Measurements from ENCODE around the gene FAM43A.

Gene FAM43A

DNA sequence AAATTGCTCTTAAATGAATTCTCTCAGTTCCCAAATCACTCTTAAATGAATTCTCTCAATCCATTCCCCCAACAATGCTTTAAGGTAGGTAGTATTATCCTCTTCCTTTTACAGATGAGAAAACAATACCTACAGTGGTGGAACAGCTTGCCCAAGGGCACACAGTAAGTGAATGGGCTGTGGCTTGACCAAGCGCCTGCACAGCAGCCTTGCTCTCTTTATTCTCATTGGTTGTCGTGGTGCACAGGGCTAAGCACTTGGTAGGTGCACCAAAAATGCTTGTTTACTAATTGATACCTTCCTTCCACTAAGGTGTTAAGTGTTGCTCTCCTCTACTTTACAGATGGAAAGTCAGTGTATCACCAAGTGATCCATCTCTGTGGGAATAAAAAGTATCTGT lies 43.3 kb downstream of the FAM43A start:
- H2AFZ ChIP-seq (ENCODE audit: low read depth, low read length): no peak overlapping the region
- 98% methylated on average over 2 of the region's 2 CpGs for WGBS
- H3K4me1 ChIP-seq (ENCODE audit: control insufficient read depth, insufficient read depth, low read depth, low read length): no peaks in the 10 kb centered on the region

DNA sequence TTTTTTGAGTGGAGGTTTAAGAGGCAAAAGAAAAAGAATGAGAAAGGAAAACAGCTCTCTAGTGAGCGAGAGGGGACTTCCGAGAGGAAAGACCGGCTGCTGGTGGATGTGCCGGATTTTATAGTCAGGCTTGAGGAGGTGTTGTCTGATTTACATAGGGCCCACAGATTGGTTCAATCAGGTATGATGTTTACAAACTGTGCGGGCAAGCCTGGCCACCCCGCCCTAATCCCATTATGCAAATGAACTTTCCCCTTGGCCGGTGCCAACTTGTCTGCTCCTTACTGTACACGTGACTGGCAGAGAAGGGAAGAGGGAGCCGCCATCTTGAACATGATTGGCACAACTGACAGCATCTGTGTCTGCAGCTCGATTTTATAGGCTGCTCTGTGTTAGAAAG lies 44.7 kb downstream of the FAM43A start:
- Histone ChIP-seq H3K18ac (ENCODE audit: low read depth in 1 of 2, low read length in 2 of 2) (no peak overlapping the region), H3K79me1 (replicated peaks; ENCODE audit: low read length, poor library complexity, severe bottlenecking) (no peaks in the 10 kb centered on the region), H3K4me2 (ENCODE audit: low read length, poor library complexity, severe bottlenecking) (no peak overlapping the region), H3K36me3 (ENCODE audit: control insufficient read depth in 1 of 2, insufficient read depth in 2 of 2, low read depth in 1 of 2, low read length in 2 of 2) (no peaks in the 10 kb centered on the region), H3K4me3 (ENCODE audit: insufficient read depth in 1 of 2, low read depth in 1 of 2, low read length in 2 of 2) (no peak overlapping the region), H3K4me1 (ENCODE audit: control insufficient read depth, insufficient read depth, low read depth, low read length) (no peaks in the 10 kb centered on the region), H3K23ac (ENCODE audit: low read length in 2 of 2) (no peak overlapping the region), H2AK5ac (ENCODE audit: low read length, severe bottlenecking) (no peak overlapping the region), H4K91ac (ENCODE audit: low read length) (no peak overlapping the region), H3K27me3 (ENCODE audit: control insufficient read depth in 1 of 2, insufficient read depth in 1 of 2, low read length in 2 of 2) (peaks cover 48 to 50% of the 10 kb centered on the region in 2 experiments), H2BK12ac (ENCODE audit: low read length in 2 of 2) (no peak overlapping the region), H3K27ac (ENCODE audit: low read length, poor library complexity, severe bottlenecking) (no peak overlapping the region), H3K9me3 (ENCODE audit: control insufficient read depth, low read length) (peaks cover 6% of the 10 kb centered on the region), H3K9ac (ENCODE audit: low read length) (no peak overlapping the region), H3K4ac (ENCODE audit: low read depth in 1 of 2, low read length in 2 of 2) (no peak overlapping the region), H2BK5ac (ENCODE audit: low read depth, low read length, poor library complexity, severe bottlenecking) (no peak overlapping the region), H2BK120ac (ENCODE audit: low read depth, low read length) (no peak overlapping the region), H3K14ac (ENCODE audit: low read length in 2 of 2) (peak overlapping the region in 1 of 2 experiments; percentile 7), H2AFZ (ENCODE audit: low read depth, low read length) (no peak overlapping the region), H2BK15ac (ENCODE audit: low read depth, poor library complexity, severe bottlenecking) (no peak overlapping the region), H4K8ac (ENCODE audit: low read length) (no peak overlapping the region)
- DNase-seq: no peak
- 72% methylated on average over 10 of the region's 10 CpGs for WGBS

More for the DNA sequence above, 43.3 kb downstream of the FAM43A start:
- H3K23ac ChIP-seq (ENCODE audit: low read length in 2 of 2): no peak overlapping the region
- DNase-seq: no peak
- no peaks in the 10 kb centered on the region for H3K36me3 ChIP-seq (ENCODE audit: control insufficient read depth in 1 of 2, insufficient read depth in 2 of 2, low read depth in 1 of 2, low read length in 2 of 2)
- no peak overlapping the region for H3K9ac ChIP-seq (ENCODE audit: low read length)
- H3K4ac ChIP-seq (ENCODE audit: low read depth in 1 of 2, low read length in 2 of 2): no peak overlapping the region
- no peak overlapping the region for H3K4me3 ChIP-seq (ENCODE audit: insufficient read depth in 1 of 2, low read depth in 1 of 2, low read length in 2 of 2)
- peaks cover 51 to 54% of the 10 kb centered on the region in 2 experiments for H3K27me3 ChIP-seq (ENCODE audit: control insufficient read depth in 1 of 2, insufficient read depth in 1 of 2, low read length in 2 of 2)
- H3K27ac ChIP-seq (ENCODE audit: low read length, poor library complexity, severe bottlenecking): no peak overlapping the region
- H2AK5ac ChIP-seq (ENCODE audit: low read length, severe bottlenecking): no peak overlapping the region
- no peak overlapping the region for H2BK15ac ChIP-seq (ENCODE audit: low read depth, poor library complexity, severe bottlenecking)
- H2BK120ac ChIP-seq (ENCODE audit: low read depth, low read length): no peak overlapping the region
- H3K18ac ChIP-seq (ENCODE audit: low read depth in 1 of 2, low read length in 2 of 2): no peak overlapping the region
- H3K79me1 ChIP-seq (replicated peaks; ENCODE audit: low read length, poor library complexity, severe bottlenecking): no peaks in the 10 kb centered on the region
- H4K8ac ChIP-seq (ENCODE audit: low read length): no peak overlapping the region
- H2BK12ac ChIP-seq (ENCODE audit: low read length in 2 of 2): no peak overlapping the region
- no peak overlapping the region for H3K4me2 ChIP-seq (ENCODE audit: low read length, poor library complexity, severe bottlenecking)
- no peak overlapping the region for H2BK5ac ChIP-seq (ENCODE audit: low read depth, low read length, poor library complexity, severe bottlenecking)
- H4K91ac ChIP-seq (ENCODE audit: low read length): no peak overlapping the region
- no peaks in the 10 kb centered on the region for H3K9me3 ChIP-seq (ENCODE audit: control insufficient read depth, low read length)
- H3K14ac ChIP-seq (ENCODE audit: low read length in 2 of 2): no peak overlapping the region

DNA sequence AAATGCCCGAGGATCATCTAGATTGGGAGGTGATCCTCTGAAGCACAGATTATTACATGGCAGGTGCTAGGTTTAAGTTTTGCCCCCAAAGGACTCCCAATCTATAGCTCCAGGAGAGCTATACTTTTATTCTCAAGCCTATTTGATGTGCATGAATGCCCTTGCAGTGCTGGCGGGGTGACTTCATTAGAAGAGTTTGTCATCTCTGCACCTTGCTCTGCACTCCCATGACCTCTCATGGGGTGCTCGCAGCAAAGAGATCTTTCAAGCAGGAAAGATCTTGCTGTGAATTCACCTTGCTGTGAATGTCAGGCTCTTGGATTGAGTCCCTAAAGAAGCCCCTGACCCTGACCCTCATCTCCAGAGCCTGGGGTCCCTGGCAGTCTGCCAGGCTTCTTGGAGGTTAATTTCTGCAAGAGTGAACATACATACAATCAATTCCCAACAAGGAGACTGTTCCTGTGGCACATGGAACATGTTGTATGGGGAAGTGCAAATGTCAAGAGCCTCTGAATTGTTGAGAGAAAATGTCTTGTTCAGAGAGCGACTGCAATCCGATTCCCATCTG lies 45.9 kb downstream of the FAM43A start:
- Histone ChIP-seq H2BK5ac (ENCODE audit: low read depth, low read length, poor library complexity, severe bottlenecking) (no peak overlapping the region), H3K9ac (ENCODE audit: low read length) (no peak overlapping the region), H2BK12ac (ENCODE audit: low read length in 2 of 2) (no peak overlapping the region), H3K4me1 (ENCODE audit: control insufficient read depth, insufficient read depth, low read depth, low read length) (no peaks in the 10 kb centered on the region), H2BK15ac (ENCODE audit: low read depth, poor library complexity, severe bottlenecking) (no peak overlapping the region), H3K23ac (ENCODE audit: low read length in 2 of 2) (no peak overlapping the region), H2AFZ (ENCODE audit: low read depth, low read length) (no peak overlapping the region), H4K8ac (ENCODE audit: low read length) (no peak overlapping the region), H3K9me3 (ENCODE audit: control insufficient read depth, low read length) (peaks cover 12% of the 10 kb centered on the region), H3K18ac (ENCODE audit: low read depth in 1 of 2, low read length in 2 of 2) (no peak overlapping the region), H3K4me3 (ENCODE audit: insufficient read depth in 1 of 2, low read depth in 1 of 2, low read length in 2 of 2) (no peak overlapping the region), H3K4ac (ENCODE audit: low read depth in 1 of 2, low read length in 2 of 2) (no peak overlapping the region), H2BK120ac (ENCODE audit: low read depth, low read length) (no peak overlapping the region), H2AK5ac (ENCODE audit: low read length, severe bottlenecking) (no peak overlapping the region), H3K27ac (ENCODE audit: low read length, poor library complexity, severe bottlenecking) (no peak overlapping the region), H4K91ac (ENCODE audit: low read length) (no peak overlapping the region), H3K79me1 (replicated peaks; ENCODE audit: low read length, poor library complexity, severe bottlenecking) (no peaks in the 10 kb centered on the region), H3K27me3 (ENCODE audit: control insufficient read depth in 1 of 2, insufficient read depth in 1 of 2, low read length in 2 of 2) (peaks cover 50% of the 10 kb centered on the region in 2 experiments), H3K14ac (ENCODE audit: low read length in 2 of 2) (no peak overlapping the region), H3K36me3 (ENCODE audit: control insufficient read depth in 1 of 2, insufficient read depth in 2 of 2, low read depth in 1 of 2, low read length in 2 of 2) (no peaks in the 10 kb centered on the region), H3K4me2 (ENCODE audit: low read length, poor library complexity, severe bottlenecking) (no peak overlapping the region)
- DNase-seq: no peak
- WGBS: 95% methylated on average over 5 of the region's 5 CpGs

DNA sequence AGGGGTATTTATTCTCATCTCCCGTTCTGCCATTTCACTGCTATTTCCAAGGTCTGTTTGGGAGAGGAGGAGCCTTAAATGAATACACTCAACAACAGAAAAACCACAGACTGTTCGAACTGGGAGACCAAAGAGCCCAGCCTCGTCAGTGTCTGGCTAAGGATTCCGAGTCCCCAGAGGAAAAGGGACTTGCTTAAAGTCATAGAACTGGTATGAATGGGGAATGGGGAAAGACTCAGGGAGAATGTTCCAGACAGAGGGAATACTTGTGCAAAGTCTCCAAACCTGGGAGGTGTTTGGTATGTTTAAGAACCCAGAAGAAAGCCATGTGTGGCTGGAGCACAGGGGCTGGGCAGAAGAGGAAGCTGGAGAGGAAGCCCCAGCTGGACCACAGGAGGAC lies 46.9 kb downstream of the FAM43A start:
- Histone ChIP-seq H4K8ac (ENCODE audit: low read length) (no peak overlapping the region), H3K36me3 (ENCODE audit: control insufficient read depth in 1 of 2, insufficient read depth in 2 of 2, low read depth in 1 of 2, low read length in 2 of 2) (no peaks in the 10 kb centered on the region), H2BK15ac (ENCODE audit: low read depth, poor library complexity, severe bottlenecking) (no peak overlapping the region), H2AK5ac (ENCODE audit: low read length, severe bottlenecking) (no peak overlapping the region), H4K91ac (ENCODE audit: low read length) (no peak overlapping the region), H2BK120ac (ENCODE audit: low read depth, low read length) (no peak overlapping the region), H3K14ac (ENCODE audit: low read length in 2 of 2) (no peak overlapping the region), H3K4ac (ENCODE audit: low read depth in 1 of 2, low read length in 2 of 2) (no peak overlapping the region), H3K4me3 (ENCODE audit: insufficient read depth in 1 of 2, low read depth in 1 of 2, low read length in 2 of 2) (no peak overlapping the region), H3K4me1 (ENCODE audit: control insufficient read depth, insufficient read depth, low read depth, low read length) (no peaks in the 10 kb centered on the region), H3K27ac (ENCODE audit: low read length, poor library complexity, severe bottlenecking) (no peak overlapping the region), H3K27me3 (ENCODE audit: control insufficient read depth in 1 of 2, insufficient read depth in 1 of 2, low read length in 2 of 2) (peaks cover 60% of the 10 kb centered on the region in 2 experiments), H3K23ac (ENCODE audit: low read length in 2 of 2) (no peak overlapping the region), H3K79me1 (replicated peaks; ENCODE audit: low read length, poor library complexity, severe bottlenecking) (no peaks in the 10 kb centered on the region), H2BK5ac (ENCODE audit: low read depth, low read length, poor library complexity, severe bottlenecking) (no peak overlapping the region), H3K9me3 (ENCODE audit: control insufficient read depth, low read length) (peaks cover 12% of the 10 kb centered on the region), H3K18ac (ENCODE audit: low read depth in 1 of 2, low read length in 2 of 2) (no peak overlapping the region), H3K4me2 (ENCODE audit: low read length, poor library complexity, severe bottlenecking) (no peak overlapping the region), H3K9ac (ENCODE audit: low read length) (no peak overlapping the region), H2AFZ (ENCODE audit: low read depth, low read length) (no peak overlapping the region), H2BK12ac (ENCODE audit: low read length in 2 of 2) (no peak overlapping the region)
- 73% methylated on average over 3 of the region's 4 CpGs for WGBS
- peak; percentile 28 for DNase-seq
